Left lobe of liver (tissue), 2 donors: ENCODE data around the gene TMEM135. TPM values are rescaled to one million over a fixed set of nuclear protein-coding genes. Genes with fewer than 3 reads are reported as not detected.
"Not testable (repeated sequence)": the region's sequence is repeated elsewhere in the genome, so short reads cannot be mapped to it uniquely, and the experiment has no call there.

Experiments
- ATAC-seq: fragments of 200-7000 bp; cut with Tn5 transposase; one replicate; pipeline ENCODE4 v1.9.1; 2020; ENCODE audit warnings: mild to moderate bottlenecking, moderate library complexity
- DNase-seq: peaks from one replicate; pipeline ENCODE4 v3.0.0-alpha.2; 2020; ENCODE audit warnings: low spot score
- total RNA-seq: library from RNA; stranded (reverse); gene quantifications from one replicate; pipeline ENCODE4 v1.2.1, GENCODE V29; 2021
- donor health status: DM: no; HTN: no; CAD: no; lungs with moderate emphysema.
- donor health status: DM: no; HTN: yes; CAD: no.

TMEM135 gene
- total RNA-seq, 1 donor from 2014 or later: 18.2 TPM

DNA sequence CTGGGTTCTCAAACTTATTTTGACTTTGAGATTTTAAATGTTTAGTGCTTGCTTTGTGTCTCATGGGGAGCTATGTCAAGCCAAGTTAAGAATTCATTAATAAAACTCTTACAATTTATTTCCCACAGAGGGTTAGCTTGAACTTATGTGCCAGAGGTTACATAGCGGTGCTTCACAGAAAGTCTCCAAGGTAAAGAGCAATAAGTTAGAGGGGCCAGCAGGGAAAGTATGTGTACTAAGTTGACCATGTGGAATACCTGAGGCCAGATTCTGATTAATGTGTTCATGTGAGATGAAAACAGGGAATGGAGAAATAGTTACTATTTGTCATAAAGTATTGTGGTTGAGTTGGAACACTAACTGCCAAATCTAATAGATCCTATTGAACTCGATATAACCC lies 149.3 kb downstream of the TMEM135 start:
- ATAC-seq (no peak), DNase-seq (no peak)

- DNase-seq: no peak
- no peak for ATAC-seq
Measured at GRCh38 chr11:87187930-87188329, 150.2 kb downstream of the TMEM135 start.

DNA sequence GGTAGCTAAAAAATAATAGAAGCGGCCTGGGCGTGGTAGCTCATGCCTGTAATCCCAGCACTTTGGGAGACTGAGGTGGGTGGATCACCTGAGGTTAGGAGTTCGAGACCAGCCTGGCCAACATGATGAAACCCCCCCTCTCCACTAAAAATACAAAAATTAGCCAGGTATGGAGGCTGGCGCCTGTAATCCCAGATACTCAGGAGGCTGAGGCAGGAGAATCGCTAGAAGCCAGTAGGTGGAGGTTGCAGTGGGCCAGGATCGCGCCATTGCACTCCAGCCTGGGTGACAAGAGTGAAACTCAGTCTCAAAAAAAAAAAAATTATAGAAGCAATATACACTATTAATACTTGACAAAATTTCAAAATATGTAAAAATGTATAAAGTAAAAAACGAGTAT lies 150.7 kb downstream of the TMEM135 start:
- not testable (repeated sequence) for ATAC-seq, DNase-seq

- ATAC-seq, DNase-seq: not testable (repeated sequence)
Measured at GRCh38 chr11:87188921-87189320, 151.2 kb downstream of the TMEM135 start.

DNA sequence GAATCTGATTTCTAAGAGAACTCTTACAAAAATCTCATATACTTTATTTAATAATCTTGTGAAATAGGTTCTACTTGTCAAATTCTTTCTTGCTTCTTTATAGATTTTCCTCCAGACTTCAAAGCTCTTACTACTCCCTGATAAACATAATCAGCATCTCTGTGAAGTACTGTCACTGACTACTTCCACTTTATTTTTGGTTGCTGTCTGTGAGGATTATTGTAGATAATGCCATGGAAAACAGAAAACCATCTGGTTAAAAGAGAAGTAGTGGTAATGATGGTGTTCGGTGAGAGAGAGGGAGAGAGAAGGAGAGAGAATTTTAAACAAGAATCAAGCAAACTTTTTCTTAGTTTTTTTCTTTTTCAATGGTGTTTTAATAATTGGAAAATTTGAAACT lies 152.3 kb downstream of the TMEM135 start:
- ATAC-seq (no peak), DNase-seq (no peak)

DNA sequence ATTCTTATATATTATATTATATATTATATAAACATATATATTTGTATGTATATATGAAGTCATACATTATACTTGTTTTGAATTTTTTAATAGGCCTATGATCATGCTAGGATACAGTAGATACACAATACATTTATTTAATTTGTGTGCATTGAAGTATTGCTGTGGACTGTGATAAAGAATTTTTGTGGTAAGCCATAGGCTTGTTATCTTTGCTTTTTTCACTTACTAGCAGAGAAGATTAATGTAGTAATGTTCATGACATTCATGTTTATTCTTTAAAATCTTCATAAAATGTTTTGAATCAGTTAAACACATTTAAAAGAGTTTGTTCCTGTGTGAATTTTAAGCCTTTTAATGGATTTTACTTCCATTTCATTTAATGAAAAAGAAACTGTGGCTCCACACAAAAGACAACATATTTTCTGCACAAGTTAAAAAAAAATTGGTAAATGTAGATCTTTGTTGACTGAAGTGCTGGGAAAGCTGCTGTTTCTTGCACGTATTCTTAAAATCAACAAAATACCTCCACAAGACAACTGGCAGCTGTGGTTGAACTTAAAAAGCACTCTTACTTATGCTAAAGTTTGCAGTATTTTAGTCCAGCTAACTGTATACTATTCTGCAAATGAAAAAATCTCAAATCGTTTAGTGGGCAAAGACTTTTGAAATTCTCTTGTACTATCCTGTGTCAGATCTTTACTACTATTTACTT lies 156.2 kb downstream of the TMEM135 start:
- DNase-seq: no peak
- ATAC-seq: no peak

GRCh38 chr11:87194985-87195820 lies 157.5 kb downstream of the TMEM135 start:
- ATAC-seq: no peak
- no peak for DNase-seq

- ATAC-seq (no peak), DNase-seq (no peak)
Measured at GRCh38 chr11:87198266-87198881, 160.6 kb downstream of the TMEM135 start.

DNA sequence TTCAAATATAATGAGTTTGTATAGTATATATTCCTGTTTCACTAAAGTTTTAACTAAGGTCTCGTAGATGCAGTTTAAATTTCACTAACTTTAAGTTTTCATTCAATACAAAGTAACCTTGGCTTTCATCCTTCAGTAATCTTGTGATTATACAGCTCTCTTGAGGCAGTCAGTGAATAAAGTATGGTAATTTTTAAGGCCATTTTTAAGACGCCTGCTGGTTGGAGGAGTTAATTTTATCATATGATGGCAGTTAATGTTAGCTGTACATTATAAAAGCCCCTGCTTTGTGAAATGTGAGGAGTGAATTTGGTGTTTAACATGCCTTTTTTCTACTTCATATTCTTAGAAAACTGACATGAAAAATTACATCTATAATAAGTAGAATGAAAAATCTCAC lies 163.6 kb downstream of the TMEM135 start:
- ATAC-seq (no peak), DNase-seq (no peak)

- ATAC-seq (peak; percentile 34), DNase-seq (no peak)
Measured at GRCh38 chr11:87203907-87204602, 166.3 kb downstream of the TMEM135 start.

DNA sequence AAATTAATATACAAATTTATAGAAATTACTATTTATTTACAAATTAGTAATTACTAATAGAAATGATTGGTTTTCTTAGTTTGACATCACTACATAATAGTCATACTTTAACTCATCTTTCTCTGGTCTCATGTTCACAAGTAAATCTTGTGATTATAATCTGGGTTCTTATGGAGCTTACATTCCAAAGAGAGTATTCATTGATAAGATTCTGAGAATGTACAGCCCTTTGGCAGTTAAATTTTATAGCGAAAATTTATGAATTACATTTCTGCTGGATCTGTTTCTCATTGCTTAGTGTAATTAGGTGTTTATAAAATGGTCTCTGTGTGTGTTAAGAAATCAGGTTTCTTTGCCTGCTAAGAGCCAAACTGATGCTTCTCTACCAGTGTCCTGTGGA lies 175.2 kb downstream of the TMEM135 start:
- DNase-seq (no peak), ATAC-seq (no peak)

GRCh38 chr11:87213444-87213843 lies 175.7 kb downstream of the TMEM135 start:
- DNase-seq (no peak), ATAC-seq (no peak)

DNA sequence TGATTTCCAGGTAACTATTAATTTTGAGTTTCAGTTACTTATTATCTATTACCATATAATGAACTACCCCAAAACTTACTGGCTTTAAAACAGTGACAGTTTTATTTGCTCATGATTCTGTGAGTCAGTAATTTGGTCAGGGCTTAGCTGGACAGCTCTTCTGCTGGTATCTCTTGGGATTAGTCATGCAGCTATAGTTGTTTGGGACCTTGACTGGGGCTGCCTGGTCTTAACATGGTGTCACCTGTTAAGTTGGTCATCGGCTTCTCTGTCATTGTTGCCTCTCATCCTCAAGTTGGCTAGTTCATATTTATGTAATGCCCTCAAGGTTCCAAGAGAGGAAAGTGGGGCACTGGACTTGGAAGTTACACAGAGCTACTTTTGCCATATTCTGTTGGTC lies 177.5 kb downstream of the TMEM135 start:
- no peak for ATAC-seq
- no peak for DNase-seq

- ATAC-seq (no peak), DNase-seq (no peak)
Measured at GRCh38 chr11:87219266-87219665, 181.5 kb downstream of the TMEM135 start.

DNA sequence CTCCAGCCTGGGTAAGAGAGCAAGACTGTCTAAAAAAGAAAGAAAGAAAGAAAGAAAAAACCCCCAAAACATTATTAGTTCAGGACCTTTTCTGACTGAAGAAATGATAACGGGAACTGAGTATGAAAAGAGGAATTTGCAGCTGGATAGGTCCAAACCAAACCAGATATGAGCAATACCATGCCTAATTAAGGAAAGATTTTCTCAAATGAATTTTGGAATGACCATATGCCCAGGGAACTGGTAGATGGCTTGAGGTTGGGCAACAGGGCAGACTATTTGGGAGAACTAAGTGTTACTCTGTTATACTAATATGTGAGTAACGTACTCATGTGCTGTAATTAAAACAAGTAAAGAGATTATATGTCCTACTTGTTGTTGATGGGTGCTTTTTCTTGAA lies 186.1 kb downstream of the TMEM135 start:
- DNase-seq (no peak), ATAC-seq (no peak)

DNA sequence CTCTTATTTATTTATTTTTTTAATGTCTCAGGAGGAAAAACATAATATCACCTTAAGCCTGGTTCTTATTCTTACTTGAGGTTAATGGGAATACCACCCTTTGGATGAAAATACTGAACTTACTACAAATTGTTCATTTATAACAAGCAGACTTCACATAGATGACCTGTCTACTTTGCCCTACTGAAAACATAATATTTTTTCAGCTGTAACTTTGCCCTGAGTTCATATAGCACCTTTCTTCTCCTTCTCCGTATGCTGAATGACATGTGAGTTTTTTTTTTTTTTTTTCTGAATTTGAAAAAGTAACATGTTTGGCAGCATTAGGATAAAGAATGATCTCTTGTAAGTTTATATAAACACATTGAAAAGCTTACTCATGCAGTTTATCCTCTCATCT lies 186.8 kb downstream of the TMEM135 start:
- ATAC-seq (no peak), DNase-seq (no peak)

DNA sequence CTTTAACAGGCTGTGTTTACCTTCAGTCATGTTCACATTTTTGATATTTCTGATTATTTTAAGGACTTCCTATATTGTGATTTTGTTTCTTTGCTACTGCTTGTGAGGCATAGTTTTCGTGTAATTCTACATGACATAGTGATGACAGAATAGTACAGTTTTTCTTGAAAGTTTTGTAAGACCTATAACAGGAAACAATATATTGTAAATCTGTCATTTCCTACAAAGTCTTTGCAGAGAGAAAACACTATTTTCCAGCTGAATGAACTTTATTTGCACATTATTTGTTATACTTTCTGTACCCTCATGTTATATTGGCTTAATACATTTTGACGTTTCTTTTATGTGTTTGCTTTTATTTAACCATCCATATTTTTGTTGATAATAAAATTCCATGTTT lies 191.1 kb downstream of the TMEM135 start:
- DNase-seq: no peak

GRCh38 chr11:87230995-87231394 lies 193.3 kb downstream of the TMEM135 start:
- ATAC-seq: no peak

More for the DNA sequence above, 191.1 kb downstream of the TMEM135 start:
- ATAC-seq: no peak

DNA sequence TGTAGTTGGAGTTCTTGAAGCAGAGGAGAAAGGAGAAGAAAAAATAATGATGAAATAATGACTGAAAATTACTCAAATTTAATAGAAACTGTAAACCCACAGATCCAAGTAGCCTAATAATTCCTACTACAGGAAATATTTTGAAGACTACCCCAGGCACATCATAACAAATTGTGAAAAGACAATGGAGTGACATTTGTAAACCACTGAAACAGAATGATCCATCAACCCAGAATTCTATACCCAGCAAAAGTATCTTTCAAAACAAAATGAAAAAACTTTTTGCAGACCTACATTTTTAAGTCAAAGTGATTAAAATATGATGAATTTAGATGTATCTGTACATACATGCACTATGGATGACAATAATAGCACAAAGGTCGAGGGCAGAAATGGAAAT lies 194.6 kb downstream of the TMEM135 start:
- DNase-seq (no peak), ATAC-seq (no peak)

More at GRCh38 chr11:87230995-87231394, 193.3 kb downstream of the TMEM135 start:
- DNase-seq: no peak

DNA sequence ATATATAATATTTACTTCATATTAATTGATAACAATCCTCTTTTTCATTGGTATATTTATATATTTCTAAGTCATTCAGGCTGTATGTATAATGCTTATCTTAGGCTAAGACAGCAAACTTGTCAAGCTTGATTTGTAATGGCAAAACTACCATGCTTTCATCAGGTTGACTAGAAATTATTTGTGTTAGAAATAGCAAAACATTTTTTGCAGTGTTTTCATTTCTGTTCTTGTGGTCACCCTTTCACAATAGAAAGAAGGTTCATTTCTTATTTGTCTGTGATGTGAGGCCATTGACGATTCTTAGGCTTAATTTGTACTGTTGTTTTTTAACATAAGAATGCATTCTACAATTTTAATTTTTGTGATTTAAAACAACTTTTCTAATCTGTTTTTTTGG lies 197.6 kb downstream of the TMEM135 start:
- DNase-seq (no peak), ATAC-seq (no peak)

DNA sequence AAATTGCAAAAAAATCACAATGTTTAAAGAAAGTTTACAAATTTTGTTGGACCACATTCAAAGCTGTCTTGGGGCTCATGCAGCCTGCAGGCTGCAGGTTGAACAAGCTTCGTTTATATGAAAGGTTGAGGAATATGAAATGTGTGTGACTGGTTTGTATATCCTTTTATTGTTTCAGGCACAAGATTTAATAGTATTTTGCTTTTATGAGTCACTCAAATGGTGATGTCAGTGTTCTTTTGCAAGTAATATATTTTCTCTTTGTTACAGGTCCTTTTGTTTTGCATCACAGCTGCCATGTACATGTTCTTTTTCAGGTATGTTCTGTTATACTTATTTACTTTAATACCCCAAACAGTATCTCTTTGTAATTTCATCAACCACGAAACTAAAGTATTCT lies 198.6 kb downstream of the TMEM135 start:
- DNase-seq (no peak), ATAC-seq (no peak)
